Ishikawa (cell line): ENCODE measurements around the gene LBHD2.

ENCODE experiments used
- CEBPB ChIP-seq: IDR thresholded peaks from 2 replicates; pipeline ENCODE4 v1.6.1; 2012
- CREB1 ChIP-seq: IDR thresholded peaks from 2 replicates; pipeline ENCODE4 v1.6.1; 2012; ENCODE audit warnings: low read depth
- EGR1 ChIP-seq: IDR thresholded peaks from 2 replicates; pipeline ENCODE4 v1.6.1; 2012
- EP300 ChIP-seq: IDR thresholded peaks from 2 replicates; pipeline ENCODE4 v1.6.1; 2012; ENCODE audit warnings: borderline replicate concordance
- FOXM1 ChIP-seq: IDR thresholded peaks from 2 replicates; pipeline ENCODE4 v1.6.1; 2012; ENCODE audit warnings: low read depth, borderline replicate concordance
- NFIC ChIP-seq: IDR thresholded peaks from 2 replicates; pipeline ENCODE4 v1.6.1; 2012
- RAD21 ChIP-seq: IDR thresholded peaks from 2 replicates; pipeline ENCODE4 v1.6.1; 2012; ENCODE audit warnings: low read depth
- TAF1 ChIP-seq: IDR thresholded peaks from 2 replicates; pipeline ENCODE4 v1.6.1; 2012; ENCODE audit warnings: low read depth, mild to moderate bottlenecking
- TCF12 ChIP-seq: IDR thresholded peaks from 2 replicates; pipeline ENCODE4 v1.6.1; 2012; ENCODE audit warnings: low read depth
- TEAD4 ChIP-seq: IDR thresholded peaks from 2 replicates; pipeline ENCODE4 v1.6.1; 2012
- YY1 ChIP-seq: IDR thresholded peaks from 2 replicates; pipeline ENCODE4 v1.6.1; 2012; ENCODE audit warnings: low read depth
- ZBTB7A ChIP-seq: IDR thresholded peaks from 2 replicates; pipeline ENCODE4 v1.6.1; 2012; ENCODE audit warnings: low read depth
- TF ChIP-seq, protein P1 (sequence below): IDR thresholded peaks from 2 replicates; pipeline ENCODE4 v1.6.1; 2012
- TF ChIP-seq, protein P2 (sequence below): IDR thresholded peaks from 2 replicates; pipeline ENCODE4 v1.6.1; 2012; ENCODE audit warnings: low read depth, mild to moderate bottlenecking
- TF ChIP-seq, protein P3 (sequence below): IDR thresholded peaks from 2 replicates; pipeline ENCODE4 v1.6.1; 2012

Gene LBHD2

DNA sequence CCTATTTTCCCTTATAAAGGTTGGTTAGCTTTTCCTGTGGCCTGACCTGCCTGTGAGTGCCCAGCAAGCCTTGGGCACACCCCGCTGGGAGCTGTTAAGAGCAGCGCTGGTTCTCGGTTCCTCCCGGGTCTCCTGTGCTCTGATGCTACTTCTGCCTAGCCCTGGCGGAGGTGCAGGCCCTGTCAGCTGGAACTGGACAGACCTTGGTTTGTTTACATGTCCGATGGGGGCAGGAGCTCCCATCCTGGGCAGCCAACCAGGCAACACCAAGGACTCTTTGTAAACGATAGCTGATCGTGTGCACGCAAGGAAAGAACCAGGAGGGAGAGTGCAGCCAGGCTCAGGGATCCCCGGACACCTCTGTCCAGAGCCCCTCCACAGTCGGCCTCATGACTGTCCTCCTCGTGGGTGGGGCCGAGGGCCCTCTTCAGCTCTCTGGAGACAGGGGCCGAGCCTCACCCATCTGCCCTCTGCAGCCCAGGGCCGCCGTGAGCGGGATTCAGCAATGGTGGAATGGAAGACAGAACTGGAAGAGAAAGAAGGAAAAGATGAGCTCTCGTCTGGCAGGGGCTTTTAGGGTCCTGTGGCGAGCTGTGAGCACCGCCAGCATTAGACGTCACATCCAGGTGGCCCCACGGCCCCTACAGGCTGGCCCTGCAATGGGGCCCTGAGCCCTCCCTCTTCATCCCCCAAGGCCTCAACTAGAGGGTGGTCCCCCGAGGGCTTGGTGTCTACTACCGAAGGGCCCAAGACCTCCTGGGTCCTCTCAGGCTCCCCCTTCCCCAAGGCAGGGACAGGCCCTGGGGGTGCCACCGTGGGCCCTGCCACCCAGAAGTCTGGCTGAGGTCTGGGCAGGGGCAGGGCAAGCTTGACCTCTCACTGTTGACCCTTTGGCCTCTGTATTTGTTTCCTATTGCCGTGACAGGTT lies 51.6 kb downstream of the LBHD2 start:
- TF ChIP-seq TEAD4 (no peak), EP300 (no peak), ZBTB7A (no peak), YY1 (no peak), CEBPB (no peak), TCF12 (no peak)
- TF ChIP-seq, protein P1, sequence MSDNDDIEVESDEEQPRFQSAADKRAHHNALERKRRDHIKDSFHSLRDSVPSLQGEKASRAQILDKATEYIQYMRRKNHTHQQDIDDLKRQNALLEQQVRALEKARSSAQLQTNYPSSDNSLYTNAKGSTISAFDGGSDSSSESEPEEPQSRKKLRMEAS, result no peak

DNA sequence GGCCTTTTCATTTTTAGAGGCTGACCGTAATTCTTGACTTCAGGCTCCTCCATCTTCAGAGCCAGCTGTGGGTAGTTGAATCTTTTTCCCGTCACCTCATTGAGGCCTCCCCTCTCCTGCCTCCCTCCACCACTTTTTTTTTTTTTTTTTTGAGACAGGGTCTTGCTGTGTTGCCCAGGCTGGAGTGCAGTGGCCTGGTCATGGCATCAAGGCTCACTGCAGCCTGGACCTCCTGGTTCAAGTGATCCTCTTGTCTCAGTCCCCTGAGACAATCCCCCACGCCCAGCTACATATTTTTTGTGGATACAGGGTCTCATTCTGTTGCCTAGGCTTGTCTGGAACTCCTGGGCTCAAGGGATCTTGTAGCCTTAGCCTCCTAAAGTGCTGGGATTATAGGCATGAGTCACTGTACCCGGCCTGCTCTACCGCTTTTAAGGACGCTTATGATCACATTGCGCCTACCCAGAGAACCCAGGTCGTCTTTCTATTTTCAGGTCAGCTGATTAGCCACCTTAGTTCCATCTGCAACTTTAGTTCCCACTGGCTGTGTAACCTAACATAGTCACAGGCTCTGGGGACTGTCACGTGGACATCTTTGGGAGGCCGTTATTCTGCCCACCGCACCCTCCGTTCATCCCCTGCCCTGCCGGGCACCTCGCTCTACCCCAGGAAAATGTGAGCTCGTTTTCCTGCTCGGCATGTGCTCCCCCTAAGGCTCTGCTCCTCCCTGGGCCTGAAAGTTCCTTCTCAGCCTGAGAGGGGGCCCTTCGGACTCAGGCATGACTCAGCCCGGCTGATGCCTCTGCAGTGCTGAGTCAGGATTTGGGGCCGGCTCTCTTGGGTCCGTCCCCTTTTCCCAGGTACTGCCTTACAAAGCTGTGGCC lies 52.6 kb downstream of the LBHD2 start:
- TF ChIP-seq TAF1 (no peak), TCF12 (no peak), RAD21 (no peak), EP300 (no peak), NFIC (no peak), ZBTB7A (no peak), FOXM1 (no peak), CEBPB (no peak), YY1 (no peak)
- TF ChIP-seq, protein P2, sequence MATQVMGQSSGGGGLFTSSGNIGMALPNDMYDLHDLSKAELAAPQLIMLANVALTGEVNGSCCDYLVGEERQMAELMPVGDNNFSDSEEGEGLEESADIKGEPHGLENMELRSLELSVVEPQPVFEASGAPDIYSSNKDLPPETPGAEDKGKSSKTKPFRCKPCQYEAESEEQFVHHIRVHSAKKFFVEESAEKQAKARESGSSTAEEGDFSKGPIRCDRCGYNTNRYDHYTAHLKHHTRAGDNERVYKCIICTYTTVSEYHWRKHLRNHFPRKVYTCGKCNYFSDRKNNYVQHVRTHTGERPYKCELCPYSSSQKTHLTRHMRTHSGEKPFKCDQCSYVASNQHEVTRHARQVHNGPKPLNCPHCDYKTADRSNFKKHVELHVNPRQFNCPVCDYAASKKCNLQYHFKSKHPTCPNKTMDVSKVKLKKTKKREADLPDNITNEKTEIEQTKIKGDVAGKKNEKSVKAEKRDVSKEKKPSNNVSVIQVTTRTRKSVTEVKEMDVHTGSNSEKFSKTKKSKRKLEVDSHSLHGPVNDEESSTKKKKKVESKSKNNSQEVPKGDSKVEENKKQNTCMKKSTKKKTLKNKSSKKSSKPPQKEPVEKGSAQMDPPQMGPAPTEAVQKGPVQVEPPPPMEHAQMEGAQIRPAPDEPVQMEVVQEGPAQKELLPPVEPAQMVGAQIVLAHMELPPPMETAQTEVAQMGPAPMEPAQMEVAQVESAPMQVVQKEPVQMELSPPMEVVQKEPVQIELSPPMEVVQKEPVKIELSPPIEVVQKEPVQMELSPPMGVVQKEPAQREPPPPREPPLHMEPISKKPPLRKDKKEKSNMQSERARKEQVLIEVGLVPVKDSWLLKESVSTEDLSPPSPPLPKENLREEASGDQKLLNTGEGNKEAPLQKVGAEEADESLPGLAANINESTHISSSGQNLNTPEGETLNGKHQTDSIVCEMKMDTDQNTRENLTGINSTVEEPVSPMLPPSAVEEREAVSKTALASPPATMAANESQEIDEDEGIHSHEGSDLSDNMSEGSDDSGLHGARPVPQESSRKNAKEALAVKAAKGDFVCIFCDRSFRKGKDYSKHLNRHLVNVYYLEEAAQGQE, result no peak
- TF ChIP-seq, protein P1, result no peak
- TF ChIP-seq, protein P3, sequence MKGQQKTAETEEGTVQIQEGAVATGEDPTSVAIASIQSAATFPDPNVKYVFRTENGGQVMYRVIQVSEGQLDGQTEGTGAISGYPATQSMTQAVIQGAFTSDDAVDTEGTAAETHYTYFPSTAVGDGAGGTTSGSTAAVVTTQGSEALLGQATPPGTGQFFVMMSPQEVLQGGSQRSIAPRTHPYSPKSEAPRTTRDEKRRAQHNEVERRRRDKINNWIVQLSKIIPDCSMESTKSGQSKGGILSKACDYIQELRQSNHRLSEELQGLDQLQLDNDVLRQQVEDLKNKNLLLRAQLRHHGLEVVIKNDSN, result no peak

DNA sequence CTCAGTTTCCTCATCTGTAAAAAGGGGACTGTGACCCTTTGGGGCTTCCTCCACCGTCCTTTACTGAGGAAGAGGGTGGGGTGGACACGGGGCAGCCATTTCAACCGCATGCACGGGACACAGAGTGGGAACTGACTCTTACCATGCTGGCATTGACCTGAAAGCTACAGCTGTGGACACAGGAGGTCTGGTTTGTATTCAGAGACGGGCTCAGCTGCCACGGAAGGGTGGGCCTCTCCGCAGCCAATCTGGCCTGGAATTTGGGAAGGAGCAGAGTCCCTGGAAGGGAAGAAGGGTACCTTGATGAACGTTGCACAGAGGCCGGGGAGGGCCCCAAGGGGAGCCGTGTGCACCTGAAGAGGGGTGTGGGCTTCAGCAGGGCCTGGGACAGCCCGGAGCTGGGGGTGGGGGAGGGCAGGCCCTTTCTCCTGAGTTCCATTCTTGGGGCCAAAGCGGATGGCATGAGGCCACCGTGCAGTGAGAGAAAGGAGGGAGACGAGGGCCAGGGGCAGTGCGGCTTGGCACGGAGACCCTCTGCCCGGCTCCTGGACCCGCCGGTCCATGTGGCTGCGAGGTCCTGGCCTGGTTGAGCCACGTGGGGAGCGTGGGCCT lies 53.8 kb downstream of the LBHD2 start:
- no peak for TF ChIP-seq TAF1
- TF ChIP-seq, protein P1, result no peak
- no peak for TF ChIP-seq YY1
- no peak for TF ChIP-seq RAD21
- TF ChIP-seq ZBTB7A, result no peak

DNA sequence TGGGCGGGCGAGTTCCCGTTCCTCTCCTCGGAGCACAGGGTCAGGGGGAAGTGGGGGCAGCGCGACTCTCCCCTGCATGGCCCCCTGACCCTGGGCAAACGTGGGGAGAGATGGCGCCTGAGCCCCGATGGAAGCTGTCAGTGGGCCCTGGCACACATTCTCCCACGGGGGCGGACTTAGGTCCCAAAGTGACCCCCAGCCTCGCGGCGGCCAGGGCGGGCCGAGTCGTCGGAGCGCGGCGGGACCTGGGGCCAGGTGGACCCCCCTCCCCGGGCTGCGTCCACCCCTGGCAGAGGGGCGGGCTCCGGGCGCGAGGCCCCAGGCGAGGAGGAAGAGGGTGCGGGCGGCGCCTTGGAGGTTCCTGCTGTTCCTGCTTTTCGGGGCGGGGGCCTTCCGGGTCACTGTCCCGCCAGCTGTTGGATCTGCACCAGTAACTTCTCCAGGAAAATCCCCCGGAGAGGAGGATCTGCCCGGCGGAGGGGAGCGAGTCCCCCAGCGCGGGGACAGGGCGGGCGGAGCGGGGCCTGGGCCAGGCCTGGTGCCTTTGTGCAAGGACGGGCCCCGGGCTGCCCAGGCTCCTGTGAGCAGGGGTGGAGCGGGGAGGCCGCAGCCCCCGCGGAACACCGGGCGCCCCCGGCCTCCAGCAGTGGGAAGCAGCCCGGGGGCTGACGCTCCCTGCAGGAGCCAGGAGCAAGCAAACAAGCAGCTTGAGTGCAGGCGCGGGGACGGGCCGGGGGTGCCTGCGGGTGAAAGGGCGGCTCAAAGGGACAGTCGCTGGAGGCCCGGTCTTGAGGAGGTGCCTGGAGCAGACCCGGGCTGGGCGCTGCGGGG lies 54.5 kb downstream of the LBHD2 start:
- TF ChIP-seq TCF12 (no peak), TEAD4 (no peak), CREB1 (no peak), TAF1 (no peak), EP300 (no peak), ZBTB7A (no peak), YY1 (no peak), RAD21 (no peak), CEBPB (no peak), FOXM1 (no peak), EGR1 (no peak), NFIC (no peak)
- TF ChIP-seq, protein P2, result no peak
- TF ChIP-seq, protein P3, result no peak
- TF ChIP-seq, protein P1, result no peak
